K562 (cell line): ENCODE data around the gene ZFAND3. TPM values are rescaled to one million over a fixed set of nuclear protein-coding genes. Genes with fewer than 3 reads are reported as not detected.
A peak's percentile ranks its signal among the peaks of the same experiment; 100 is the strongest.

Experiments
- ETV1 ChIP-seq: fragments of 450-650 bp; conservative IDR thresholded peaks from 2 replicates; pipeline ENCODE4 v1.6.1; 2016; ENCODE audit warnings: missing genetic modification characterization, control low read depth, low read depth, missing compliant biosample characterization
- HDAC8 ChIP-seq: fragments of 450-650 bp; IDR thresholded peaks from 2 replicates; pipeline ENCODE4 v1.6.1; 2016; ENCODE audit warnings: mild to moderate bottlenecking, missing genetic modification characterization, moderate library complexity, missing compliant biosample characterization
- NR2C1 ChIP-seq, 2 experiments: fragments of 450-650 bp; IDR thresholded peaks; 2 replicates each; pipeline ENCODE4 v1.6.1; 2017; ENCODE audit warnings: mild to moderate bottlenecking in 2 of 2, antibody characterized with exemption in 1 of 2, inconsistent platforms in 1 of 2, missing compliant biosample characterization in 1 of 2, missing genetic modification characterization in 1 of 2
- POLR2H ChIP-seq: IDR thresholded peaks from 2 replicates; pipeline ENCODE4 v1.6.1; 2016; ENCODE audit warnings: missing genetic modification characterization, low read depth, mild to moderate bottlenecking, control low read depth, missing compliant biosample characterization, moderate library complexity
- TEAD1 ChIP-seq, 2 experiments: fragments of 450-650 bp in 1 of 2; sonication (generic) in 1 of 2; formaldehyde crosslinking; IDR thresholded peaks; 2 replicates each; pipeline versions ENCODE4 v1.4.0 to v1.8.0; 2020 to 2022; ENCODE audit warnings: mild to moderate bottlenecking in 2 of 2, missing genetic modification reagents in 1 of 2
- ZNF232 ChIP-seq: sonication (generic); formaldehyde crosslinking; IDR thresholded peaks from 2 replicates; pipeline ENCODE4 v1.8.0; 2022; ENCODE audit warnings: mild to moderate bottlenecking, missing genetic modification reagents
- ZNF41 ChIP-seq: fragments of 250-450 bp; sonication (Bioruptor Pico); conservative IDR thresholded peaks from 2 replicates; pipeline ENCODE4 v1.4.0; 2020; ENCODE audit warnings: mild to moderate bottlenecking
- ZNF644 ChIP-seq: fragments of 200-800 bp; sonication (Bioruptor generic); IDR thresholded peaks from 2 replicates; pipeline ENCODE4 v1.6.1; 2016; ENCODE audit warnings: low read depth, missing genetic modification characterization, missing compliant biosample characterization
- polyA plus RNA-seq, 8 experiments: library from polyadenylated mRNA; depleted of rRNA in 4 of 8; stranded (reverse) in 5 of 8; unstranded in 3 of 8; fragments of >200 nt; fragmentation: Nextera tagmentation in 2 of 8; fragmentation: Illumina TruSeq in 1 of 8; extraction: Ambion mirVana in 2 of 8; extraction: Trizol in 1 of 8; gene quantifications; 2 replicates each; pipeline versions ENCODE4 v1.2.1 to v1.2.3, GENCODE V29; 2011 to 2014; ENCODE audit warnings: inconsistent platforms in 1 of 8, missing spikeins in 1 of 8
- total RNA-seq, 7 experiments: library from RNA; depleted of rRNA in 6 of 7; stranded (reverse); fragments of >200 nt in 6 of 7; fragmentation: Illumina TruSeq in 2 of 7; extraction: Trizol in 2 of 7; gene quantifications; 2 replicates each; pipeline versions ENCODE4 v1.2.1 to v1.2.3, GENCODE V29; 2011 to 2021; ENCODE audit warnings: low replicate concordance in 1 of 7
- TF ChIP-seq, protein P1 (sequence below), 3 experiments: fragments of 200-800 bp in 1 of 3; sonication (Bioruptor generic) in 1 of 3; sonication (generic) in 1 of 3; formaldehyde crosslinking in 1 of 3; IDR thresholded peaks; 2 replicates each; pipeline versions ENCODE4 v1.6.1 to v1.8.0; 2016 to 2022; ENCODE audit warnings: mild to moderate bottlenecking in 2 of 3, missing compliant biosample characterization in 2 of 3, missing genetic modification characterization in 2 of 3, missing genetic modification reagents in 1 of 3
- TF ChIP-seq, protein P2 (sequence below): fragments of 450-650 bp; formaldehyde crosslinking; IDR thresholded peaks from 2 replicates; pipeline ENCODE4 v1.4.0; 2022; ENCODE audit warnings: mild to moderate bottlenecking, moderate library complexity
- TF ChIP-seq, protein P3 (sequence below): sonication (generic); formaldehyde crosslinking; IDR thresholded peaks from 2 replicates; pipeline ENCODE4 v1.8.0; 2022; ENCODE audit warnings: mild to moderate bottlenecking, missing genetic modification reagents

The ZFAND3 gene
- total and polyA plus RNA-seq, 9 of the 15 experiments (the other 6 are each of a cell fraction or from before 2014, with no cell fraction given) = 0.81 to 26.6 (median 11.8) TPM

DNA sequence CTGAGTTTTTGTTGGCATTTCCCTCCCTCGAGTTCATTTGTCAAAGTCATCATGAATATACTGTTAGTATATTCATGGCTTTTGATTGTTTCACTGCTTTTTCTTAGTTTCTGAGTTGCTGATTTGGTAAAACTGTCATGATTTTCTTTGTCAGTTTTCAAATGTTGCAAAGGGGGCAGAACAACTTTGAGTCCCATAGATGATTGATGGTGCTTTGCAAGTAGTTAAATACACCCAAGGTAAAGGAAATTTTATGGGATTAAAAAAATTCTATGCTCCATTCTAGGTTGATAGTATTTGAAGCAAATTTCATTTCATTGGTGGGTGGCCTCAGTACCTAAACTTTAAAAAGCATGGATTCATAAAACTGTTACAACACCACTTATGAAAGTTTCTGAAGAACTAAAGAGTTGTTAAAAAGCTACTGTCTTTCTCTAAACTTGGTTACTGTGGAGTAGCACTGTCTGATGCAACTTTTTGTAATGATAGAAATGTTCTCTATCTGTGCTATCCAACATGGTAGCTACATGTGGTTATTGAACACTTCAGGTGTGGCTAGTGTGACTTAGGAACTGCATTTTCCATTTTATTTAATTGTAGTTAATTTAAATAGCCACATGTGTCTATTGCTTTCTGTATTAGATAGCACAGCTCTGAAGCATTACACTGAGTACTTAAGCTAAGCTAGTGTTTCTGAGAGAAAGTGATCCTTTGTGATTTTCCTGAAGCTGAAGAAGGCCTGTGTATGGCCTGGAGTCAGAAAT is 153.6 kb downstream of the ZFAND3 start (continued):
- TF ChIP-seq, protein P1, sequence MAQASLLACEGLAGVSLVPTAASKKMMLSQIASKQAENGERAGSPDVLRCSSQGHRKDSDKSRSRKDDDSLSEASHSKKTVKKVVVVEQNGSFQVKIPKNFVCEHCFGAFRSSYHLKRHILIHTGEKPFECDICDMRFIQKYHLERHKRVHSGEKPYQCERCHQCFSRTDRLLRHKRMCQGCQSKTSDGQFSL (CRISPR knock-in tag; IDR thresholded peaks at IDR 0.05) = no peak
- TF ChIP-seq, protein P1 (tag; IDR thresholded peaks at IDR 0.05) = peak in 1 of 2 experiments; percentile 45; a peak in 1 of 4 replicates
- TF ChIP-seq ZNF644 (tag) (peak; percentile 65; the same call in 1 of the 2 replicates), POLR2H (tag) (peak; percentile 81), NR2C1 (IDR thresholded peaks at IDR 0.05) (no peak), NR2C1 (tag; IDR thresholded peaks at IDR 0.05) (peak; percentile 70), ETV1 (tag) (no peak), ZNF232 (no peak), HDAC8 (tag) (peak; percentile 63; the same call in 1 of the 2 replicates), ZNF41 (CRISPR knock-in tag) (no peak; the same call in 1 of the 2 replicates), TEAD1 (CRISPR knock-in tag; IDR thresholded peaks at IDR 0.05) (peak in 1 of 2 experiments; percentile 57; a peak in 1 of 4 replicates)
- TF ChIP-seq, protein P2, sequence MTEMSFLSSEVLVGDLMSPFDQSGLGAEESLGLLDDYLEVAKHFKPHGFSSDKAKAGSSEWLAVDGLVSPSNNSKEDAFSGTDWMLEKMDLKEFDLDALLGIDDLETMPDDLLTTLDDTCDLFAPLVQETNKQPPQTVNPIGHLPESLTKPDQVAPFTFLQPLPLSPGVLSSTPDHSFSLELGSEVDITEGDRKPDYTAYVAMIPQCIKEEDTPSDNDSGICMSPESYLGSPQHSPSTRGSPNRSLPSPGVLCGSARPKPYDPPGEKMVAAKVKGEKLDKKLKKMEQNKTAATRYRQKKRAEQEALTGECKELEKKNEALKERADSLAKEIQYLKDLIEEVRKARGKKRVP (CRISPR knock-in tag) = peak; percentile 96
- TF ChIP-seq, protein P3, sequence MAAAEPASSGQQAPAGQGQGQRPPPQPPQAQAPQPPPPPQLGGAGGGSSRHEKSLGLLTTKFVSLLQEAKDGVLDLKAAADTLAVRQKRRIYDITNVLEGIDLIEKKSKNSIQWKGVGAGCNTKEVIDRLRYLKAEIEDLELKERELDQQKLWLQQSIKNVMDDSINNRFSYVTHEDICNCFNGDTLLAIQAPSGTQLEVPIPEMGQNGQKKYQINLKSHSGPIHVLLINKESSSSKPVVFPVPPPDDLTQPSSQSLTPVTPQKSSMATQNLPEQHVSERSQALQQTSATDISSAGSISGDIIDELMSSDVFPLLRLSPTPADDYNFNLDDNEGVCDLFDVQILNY (CRISPR knock-in tag) = no peak
